ENCODE measurements around the gene PRPF6. TPM values are rescaled to one million over a fixed set of nuclear protein-coding genes. Genes with fewer than 3 reads are reported as not detected.

PRPF6 gene
- total RNA-seq, 1 experiment from 2014 or later, result 74.2 TPM

GRCh38 chr20:64058536-64058935, 77.6 kb downstream of the PRPF6 start:
- no peak for DNase-seq (ENCODE audit: low spot score)

GRCh38 chr20:64062276-64062595, 81.3 kb downstream of the PRPF6 start:
- no peak for DNase-seq (ENCODE audit: low spot score)

- DNase-seq (ENCODE audit: low spot score), result peak; percentile 93
These were observed 81.9 kb downstream of the PRPF6 start, which contains the start of gene TCEA2 for GRCh38 chr20:64062596-64063388. TSS of gene TCEA2 (plus strand) at chr20:64063198. CDS start at chr20:64063313, 115 bp downstream.

GRCh38 chr20:64063389-64064144, 82.6 kb downstream of the PRPF6 start:
- DNase-seq (ENCODE audit: low spot score), result no peak

GRCh38 chr20:64064145-64064698, 83.3 kb downstream of the PRPF6 start:
- DNase-seq (ENCODE audit: low spot score), result peak; percentile 90

- no peak for DNase-seq (ENCODE audit: low spot score)
These were observed 84.4 kb downstream of the PRPF6 start for GRCh38 chr20:64065062-64065973.

- DNase-seq (ENCODE audit: low spot score), result peak; percentile 99
These were observed 85.0 kb downstream of the PRPF6 start for GRCh38 chr20:64065974-64066343.

- no peak for DNase-seq (ENCODE audit: low spot score)
These were observed 86.2 kb downstream of the PRPF6 start for GRCh38 chr20:64067005-64067632.

- no peak for DNase-seq (ENCODE audit: low spot score)
These were observed 86.9 kb downstream of the PRPF6 start for GRCh38 chr20:64067733-64068307.

GRCh38 chr20:64068386-64069208, 87.7 kb downstream of the PRPF6 start:
- DNase-seq (ENCODE audit: low spot score), result no peak

GRCh38 chr20:64069209-64069613, 88.3 kb downstream of the PRPF6 start:
- no peak for DNase-seq (ENCODE audit: low spot score)

GRCh38 chr20:64069614-64070243, 88.8 kb downstream of the PRPF6 start:
- no peak for DNase-seq (ENCODE audit: low spot score)

GRCh38 chr20:64070244-64070993, 89.5 kb downstream of the PRPF6 start:
- no peak for DNase-seq (ENCODE audit: low spot score)

- no peak for DNase-seq (ENCODE audit: low spot score)
These were observed 90.7 kb downstream of the PRPF6 start for GRCh38 chr20:64071341-64072332.

GRCh38 chr20:64072498-64073063, 91.6 kb downstream of the PRPF6 start:
- no peak for DNase-seq (ENCODE audit: low spot score)

- no peak for DNase-seq (ENCODE audit: low spot score)
These were observed 92.7 kb downstream of the PRPF6 start for GRCh38 chr20:64073476-64074183.
